ENCODE data around the gene E2F2. TPM values are rescaled to one million over a fixed set of nuclear protein-coding genes. Genes with fewer than 3 reads are reported as not detected.

E2F2 gene
- total and polyA plus RNA-seq, 2 of the 4 experiments (the other 2 are of a cell fraction): 0.36 to 0.51 TPM

DNA sequence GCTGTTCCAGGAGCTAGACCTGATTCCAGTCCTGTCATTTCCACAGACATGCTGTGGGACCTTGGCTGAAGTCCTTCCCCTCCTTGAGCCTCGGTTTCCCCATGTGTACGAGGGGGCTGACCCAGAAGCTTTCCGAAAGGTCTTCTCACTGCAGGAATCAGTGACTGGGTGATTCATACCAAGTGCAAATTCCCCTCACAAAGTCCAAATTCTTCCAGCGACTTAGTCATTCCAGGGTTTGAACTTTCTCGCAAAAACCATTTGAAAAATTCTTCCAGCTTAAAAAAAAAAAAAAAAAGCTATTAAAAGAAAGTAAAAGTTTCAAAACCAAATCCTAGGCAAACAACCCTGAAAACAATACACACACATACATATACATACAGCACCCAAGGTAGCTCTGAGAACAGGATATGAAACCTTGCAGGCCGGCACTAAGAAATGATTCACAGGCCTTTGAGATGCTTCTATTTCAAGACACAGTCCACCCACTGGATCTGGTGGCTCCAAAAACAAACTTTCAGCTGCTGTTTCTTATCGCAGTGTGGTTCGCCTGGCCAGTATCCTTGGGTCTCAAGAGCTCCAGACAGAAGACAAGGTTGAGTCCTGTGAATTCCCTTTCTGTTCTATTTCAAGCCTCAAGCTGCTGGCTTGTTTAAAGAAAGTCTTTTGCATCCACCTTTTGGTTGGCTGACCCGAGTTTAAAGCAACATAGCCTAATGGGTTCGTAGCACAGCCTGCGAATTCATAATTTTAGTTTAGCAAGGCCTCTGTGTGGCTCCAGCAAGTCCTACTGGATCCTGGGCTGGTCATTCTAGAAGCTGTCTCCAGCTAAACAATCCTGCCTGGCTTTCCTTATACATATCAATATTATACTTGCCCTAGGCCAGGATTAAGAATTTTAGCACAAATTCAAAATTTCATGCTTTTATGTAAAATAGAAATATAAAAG, 46.3 kb upstream of the E2F2 start:
- POLR2A ChIA-PET (ENCODE audit: unreplicated experiment): interaction anchor here (0.6 to 1.3 kb wide), 2 partner anchors 15 to 19 kb away, joined by 7 to 11 read pairs; no protein-coding TSS in a partner anchor
- Histone ChIP-seq H2BK5ac (ENCODE audit: low read depth, low read length, poor library complexity, severe bottlenecking) (peak overlapping the region; percentile 98), H3K4me1 (ENCODE audit: control insufficient read depth, insufficient read depth, low read length) (peaks cover 28% of the 10 kb centered on the region), H3K4me2 (ENCODE audit: low read depth, low read length) (peak overlapping the region; percentile 81), H2BK15ac (ENCODE audit: low read depth, low read length) (peak overlapping the region; percentile 94), H3K36me3 (ENCODE audit: control insufficient read depth, insufficient read depth, low read length) (no peaks in the 10 kb centered on the region), H3K4ac (ENCODE audit: low read depth, low read length) (peak overlapping the region; percentile 99), H4K20me1 (ENCODE audit: insufficient read depth, low read length) (no peaks in the 10 kb centered on the region; the same call in 1 of the 2 replicates), H3K9me3 (ENCODE audit: control insufficient read depth, insufficient read depth, low read length) (no peaks in the 10 kb centered on the region; the same call in 1 of the 2 replicates), H3K4me3 (ENCODE audit: insufficient read depth, low read depth, low read length) (peak overlapping the region; percentile 12; the same call in 1 of the 2 replicates), H3K9me1 (ENCODE audit: insufficient read depth, low read length) (peaks cover 26% of the 10 kb centered on the region), H3K56ac (ENCODE audit: extremely low read depth, insufficient read depth, low read length) (peak overlapping the region; percentile 88), H4K5ac (ENCODE audit: low read depth, low read length) (peak overlapping the region; percentile 69), H3K14ac (replicated peaks; ENCODE audit: low read depth, low read length) (peak overlapping the region; percentile 97), H2BK20ac (ENCODE audit: low read depth, low read length) (peak overlapping the region; percentile 97), H2AK9ac (replicated peaks; ENCODE audit: low read depth, low read length, poor library complexity) (peak overlapping the region; percentile 88), H3K9ac (ENCODE audit: low read depth, low read length) (peak overlapping the region; percentile 68), H3K27ac (ENCODE audit: insufficient read depth, low read length) (peak overlapping the region; percentile 96), H2BK120ac (ENCODE audit: low read depth, low read length) (peak overlapping the region; percentile 99), H2AK5ac (ENCODE audit: low read depth, low read length) (peak overlapping the region; percentile 97), H3K79me1 (ENCODE audit: low read depth in 1 of 2, low read length in 2 of 2) (peaks cover 15 to 42% of the 10 kb centered on the region in 2 experiments; a peak in 3 of 4 replicates), H3K18ac (ENCODE audit: low read depth, low read length) (peak overlapping the region; percentile 84), H2AFZ (replicated peaks; ENCODE audit: low read length, poor library complexity) (peak overlapping the region; percentile 83), H3K27me3 (ENCODE audit: control insufficient read depth, insufficient read depth, low read length) (no peaks in the 10 kb centered on the region), H4K8ac (ENCODE audit: low read depth in 2 of 2, low read length in 2 of 2) (peak overlapping the region; percentile 79 to 99), H3K23ac (ENCODE audit: low read depth, low read length) (peak overlapping the region; percentile 98), H4K91ac (ENCODE audit: insufficient read depth, low read depth, low read length) (peak overlapping the region; percentile 98)
- in situ Hi-C loops (cut with MboI; ENCODE audit: low sequenced_read_pairs) (no loop called here), intact Hi-C loops (cut with micrococcal nuclease) (loop anchor here (2.0 kb wide), 1 partner anchor 15 kb away; no protein-coding TSS in a partner anchor), dilution Hi-C loops (cut with HindIII; ENCODE audit: low sequenced_read_pairs, unreplicated experiment) (no loop called here)
- CTCF ChIA-PET: interaction anchor here (0.9 to 1.1 kb wide), 3 partner anchors 9 to 58 kb away, joined by 3 to 8 read pairs (median 4); no protein-coding TSS in a partner anchor
- WGBS, 2 experiments (ENCODE audit: extremely low coverage in 2 of 2, insufficient read length in 1 of 2): 2% methylated on average over 7 of the region's 11 CpGs; no CpG with 5 or more reads in 1 of the 2 experiments
- DNase-seq (peak; percentile 95), ATAC-seq (ENCODE audit: low read depth) (peak; percentile 72)
- no TSS peak for BruUV-seq (replicated peaks)
- TF ChIP-seq FOS (IDR thresholded peaks at IDR 0.05; ENCODE audit: low read depth, low read length): peak; percentile 70; the same call in 1 of the 2 replicates
- TF ChIP-seq MAFK (IDR thresholded peaks at IDR 0.05; ENCODE audit: low read depth, low read length): no peak
- TF ChIP-seq, protein P1, sequence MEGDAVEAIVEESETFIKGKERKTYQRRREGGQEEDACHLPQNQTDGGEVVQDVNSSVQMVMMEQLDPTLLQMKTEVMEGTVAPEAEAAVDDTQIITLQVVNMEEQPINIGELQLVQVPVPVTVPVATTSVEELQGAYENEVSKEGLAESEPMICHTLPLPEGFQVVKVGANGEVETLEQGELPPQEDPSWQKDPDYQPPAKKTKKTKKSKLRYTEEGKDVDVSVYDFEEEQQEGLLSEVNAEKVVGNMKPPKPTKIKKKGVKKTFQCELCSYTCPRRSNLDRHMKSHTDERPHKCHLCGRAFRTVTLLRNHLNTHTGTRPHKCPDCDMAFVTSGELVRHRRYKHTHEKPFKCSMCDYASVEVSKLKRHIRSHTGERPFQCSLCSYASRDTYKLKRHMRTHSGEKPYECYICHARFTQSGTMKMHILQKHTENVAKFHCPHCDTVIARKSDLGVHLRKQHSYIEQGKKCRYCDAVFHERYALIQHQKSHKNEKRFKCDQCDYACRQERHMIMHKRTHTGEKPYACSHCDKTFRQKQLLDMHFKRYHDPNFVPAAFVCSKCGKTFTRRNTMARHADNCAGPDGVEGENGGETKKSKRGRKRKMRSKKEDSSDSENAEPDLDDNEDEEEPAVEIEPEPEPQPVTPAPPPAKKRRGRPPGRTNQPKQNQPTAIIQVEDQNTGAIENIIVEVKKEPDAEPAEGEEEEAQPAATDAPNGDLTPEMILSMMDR (conservative IDR thresholded peaks at IDR 0.05; ENCODE audit: low read depth, low read length): no peak
- TF ChIP-seq MAZ (IDR thresholded peaks at IDR 0.05; ENCODE audit: borderline replicate concordance, low read depth, low read length): no peak
- TF ChIP-seq ELK1 (IDR thresholded peaks at IDR 0.05; ENCODE audit: borderline replicate concordance, low read depth, low read length): no peak
- peak; percentile 87 for TF ChIP-seq POLR2A (IDR thresholded peaks at IDR 0.05; ENCODE audit: low read depth, low read length)
- TF ChIP-seq CEBPB (IDR thresholded peaks at IDR 0.05; ENCODE audit: low read depth, low read length): no peak
- no peak for TF ChIP-seq USF2 (IDR thresholded peaks at IDR 0.05; ENCODE audit: low read depth, low read length)

Measured in IMR-90 (cell line).